ENCODE data around the gene FANCB.

Gene FANCB

DNA sequence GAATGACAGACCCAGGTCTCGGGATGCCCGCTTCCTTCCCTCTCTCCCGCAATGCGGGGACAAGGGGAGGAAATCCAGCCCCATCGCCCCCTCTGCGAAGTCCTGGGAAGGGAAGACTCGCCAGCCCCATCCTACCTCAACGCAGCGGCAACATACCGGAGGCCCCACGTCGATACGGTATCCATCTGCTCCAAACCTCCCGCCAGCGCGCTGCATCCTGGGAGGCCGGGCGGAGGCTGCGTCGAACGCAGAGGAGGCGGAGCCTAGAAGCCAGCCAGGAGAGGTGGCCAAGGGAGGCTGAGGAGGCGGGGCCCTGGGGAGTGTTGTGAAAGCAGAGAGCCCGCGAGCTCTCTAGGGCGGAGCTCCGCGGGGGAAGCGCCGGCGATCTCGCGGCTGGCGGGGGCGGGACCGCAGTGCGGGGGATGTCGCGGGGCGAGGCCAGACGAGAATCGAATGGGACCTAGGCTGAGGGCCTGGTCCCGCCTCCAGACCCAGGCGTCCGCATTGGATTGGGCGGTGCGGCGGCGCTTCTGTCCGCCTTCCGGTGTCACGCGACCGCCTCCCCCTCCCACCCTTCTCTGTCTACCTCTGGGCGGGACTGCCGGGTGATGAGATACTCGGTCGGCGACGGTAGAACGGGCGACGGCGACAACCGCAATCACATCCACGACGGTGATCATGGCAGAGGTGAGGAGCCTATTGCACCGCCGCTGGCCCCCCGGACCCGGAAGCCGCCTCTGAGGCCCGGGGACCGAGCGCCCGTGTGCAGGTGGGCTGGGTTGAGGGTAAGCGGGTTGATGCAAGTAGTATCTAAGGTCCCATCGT, at the start of gene FANCB, which contains the start of gene MOSPD2:
Gene FANCB, minus strand, starts transcription at position 219 of the 825 bp plus-strand sequence. CDS start 7,559 bp downstream, outside the sequence.
Gene MOSPD2, plus strand, starts transcription at position 571 of the 825 bp plus-strand sequence. Its CDS starts 108 bp downstream, at position 679.
- peak; percentile 90 for DNase-seq

DNA sequence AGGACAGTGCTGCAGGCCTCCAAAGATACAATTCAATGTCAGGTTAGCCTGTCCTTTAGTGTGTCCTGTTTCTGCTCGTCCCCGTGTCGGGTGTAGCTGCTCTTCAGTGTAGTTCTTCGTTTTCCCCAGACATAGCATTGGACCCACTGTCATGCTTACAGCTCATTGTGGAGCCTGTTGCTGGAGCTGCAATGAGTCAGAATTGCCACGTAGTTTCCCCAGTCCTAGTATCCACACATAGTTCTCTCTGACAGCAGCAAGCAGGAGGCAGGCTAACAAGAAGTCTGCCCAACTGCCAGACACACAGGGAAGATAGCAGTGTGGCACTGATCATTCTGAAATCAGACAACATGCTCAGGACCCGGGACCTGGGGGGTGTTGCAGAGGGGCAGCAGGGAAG, 49.6 kb upstream of the FANCB start:
- DNase-seq = no peak

GRCh38 chrX:14920196-14920595, 47.3 kb upstream of the FANCB start:
- DNase-seq = no peak

DNA sequence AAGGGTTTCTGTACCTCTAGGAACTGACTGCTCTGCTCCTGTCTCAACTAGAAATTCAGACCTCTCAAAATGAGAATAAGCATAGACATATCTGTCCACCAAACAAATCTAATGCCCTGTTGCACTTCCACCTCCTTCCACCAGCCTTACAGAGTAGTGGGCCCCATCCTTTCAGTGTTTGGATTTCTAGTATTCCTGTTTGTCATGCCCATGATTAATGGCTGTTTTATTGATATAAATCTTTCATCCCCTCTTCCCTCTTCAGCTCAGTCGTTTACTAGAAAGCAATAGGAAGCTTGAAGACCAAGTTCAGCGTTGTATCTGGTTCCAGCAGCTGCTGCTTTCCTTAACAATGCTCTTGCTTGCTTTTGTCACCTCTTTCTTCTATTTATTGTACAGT, 46.5 kb upstream of the FANCB start:
- no peak for DNase-seq

GRCh38 chrX:14916017-14916674, 43.3 kb upstream of the FANCB start:
- no peak for DNase-seq

DNA sequence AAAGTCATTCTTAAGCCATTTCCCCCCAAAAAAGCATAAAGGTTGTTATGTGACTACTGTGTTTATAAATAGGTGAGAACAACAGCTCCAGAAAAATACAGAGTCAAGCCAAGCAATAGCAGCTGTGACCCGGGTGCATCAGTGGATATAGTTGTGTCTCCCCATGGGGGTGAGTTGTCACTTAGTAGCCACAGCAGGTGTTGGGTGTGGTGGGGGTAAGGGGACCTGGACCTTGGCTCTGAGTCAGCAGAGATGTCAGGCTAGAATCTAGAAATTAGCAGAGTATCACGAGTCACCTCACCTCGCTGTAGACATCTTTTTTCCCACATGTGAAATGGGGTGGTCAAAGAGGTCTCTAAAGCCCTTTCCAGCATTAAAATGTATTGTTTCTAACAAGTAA, 42.7 kb upstream of the FANCB start:
- DNase-seq = peak; percentile 1

GRCh38 chrX:14913241-14913640, 40.4 kb upstream of the FANCB start:
- DNase-seq = no peak

DNA sequence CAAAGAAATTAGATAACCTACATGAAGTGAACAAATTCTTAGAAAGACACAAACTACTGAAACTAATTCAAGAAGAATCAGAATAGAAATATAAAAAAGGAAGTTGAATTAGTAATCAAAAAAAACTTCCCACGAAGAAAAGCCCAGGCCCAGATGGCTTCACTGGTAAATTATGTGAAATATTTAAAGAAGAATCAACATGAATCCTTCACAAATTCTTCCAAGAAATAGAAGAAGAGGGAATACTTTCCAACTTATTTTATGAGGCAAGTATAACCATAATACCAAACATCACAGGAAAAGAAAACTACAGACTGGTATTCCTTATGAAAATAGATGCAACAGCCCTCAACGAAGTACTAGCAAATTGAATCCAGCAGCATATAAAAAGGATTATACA, 31.0 kb upstream of the FANCB start:
- DNase-seq = no peak

GRCh38 chrX:14902537-14902936, 29.7 kb upstream of the FANCB start:
- no peak for DNase-seq

- no peak for DNase-seq
Measured at GRCh38 chrX:14899607-14900006, 26.7 kb upstream of the FANCB start.

DNA sequence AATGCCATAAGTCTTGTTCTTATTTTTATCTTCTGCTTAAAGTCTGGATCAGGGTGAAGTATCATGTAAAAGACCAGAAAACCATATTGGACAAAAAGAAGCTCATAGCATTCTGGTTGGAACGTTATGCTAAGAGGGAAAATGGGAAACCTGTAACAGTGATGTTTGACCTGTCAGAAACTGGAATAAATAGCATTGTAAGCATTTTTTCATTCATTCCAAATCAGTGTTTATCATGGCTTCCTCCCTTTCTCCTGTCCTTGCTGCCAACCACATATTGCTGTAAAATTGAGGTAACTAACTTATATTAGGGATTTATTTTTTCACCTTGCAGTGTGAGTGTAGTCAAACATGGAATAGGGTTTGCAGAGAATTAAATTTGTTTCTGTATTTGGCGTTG, 24.2 kb upstream of the FANCB start:
- DNase-seq = no peak

- DNase-seq = no peak
Measured at GRCh38 chrX:14896273-14896672, 23.4 kb upstream of the FANCB start.

- DNase-seq = no peak
Measured at GRCh38 chrX:14886252-14886651, 13.4 kb upstream of the FANCB start.

DNA sequence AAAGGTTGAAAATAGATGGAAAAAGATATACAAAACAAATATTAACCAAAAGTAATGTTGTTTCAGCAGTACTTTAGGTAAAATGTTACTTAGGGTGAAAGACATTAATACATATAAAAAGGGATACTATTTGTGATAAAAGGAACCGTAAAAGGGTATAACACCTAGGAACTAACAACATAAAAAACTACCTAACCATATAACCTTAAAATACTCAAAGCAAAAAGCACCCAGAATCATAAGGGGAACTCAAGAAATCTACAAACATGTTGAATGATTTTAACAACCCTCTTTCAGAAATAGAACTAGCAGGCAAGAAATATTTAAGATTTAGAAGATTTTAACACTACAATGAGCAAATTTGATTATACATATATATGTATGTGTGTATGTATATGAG, 11.8 kb upstream of the FANCB start:
- no peak for DNase-seq

GRCh38 chrX:14883826-14884225, 11.0 kb upstream of the FANCB start:
- no peak for DNase-seq

DNA sequence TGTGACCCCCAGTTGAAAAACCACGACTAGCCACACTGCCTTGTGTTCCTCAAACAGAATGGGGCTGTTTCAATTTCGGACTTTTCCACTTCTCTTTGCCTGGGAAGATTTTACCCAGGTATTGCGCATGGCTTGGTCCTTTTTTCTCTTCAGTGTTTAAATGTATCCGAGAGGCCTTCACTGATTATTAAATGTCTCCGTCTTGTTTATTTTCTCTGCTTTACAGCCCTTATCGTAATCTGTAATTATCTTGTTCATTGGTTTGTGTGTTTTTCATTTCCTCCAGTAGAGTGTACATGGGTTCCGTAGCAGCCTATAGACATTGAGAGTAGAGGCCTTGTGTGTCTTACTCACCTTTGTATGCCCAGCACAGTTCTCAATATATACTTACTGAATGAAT, 2.8 kb upstream of the FANCB start:
- no peak for DNase-seq

DNA sequence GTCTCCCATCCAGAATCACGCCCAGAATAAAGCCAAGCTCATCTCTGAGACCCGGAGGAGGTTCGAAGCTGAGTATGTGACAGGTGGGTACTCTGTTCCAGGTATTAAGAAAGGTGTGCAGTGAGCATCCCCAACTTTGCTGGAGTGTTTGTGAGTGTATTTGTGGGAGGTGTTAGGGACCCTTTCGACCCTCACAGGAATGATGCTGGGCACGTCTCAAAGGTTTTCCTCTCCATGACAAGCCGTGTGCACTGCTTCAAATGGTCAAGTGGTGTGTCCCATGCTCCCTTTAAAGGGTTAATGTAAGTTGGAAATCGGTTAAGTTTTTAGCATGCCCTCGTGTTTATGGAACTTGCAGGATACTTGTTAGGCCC, 794 bp upstream of the FANCB start:
- no peak for DNase-seq

- DNase-seq = no peak
Measured at GRCh38 chrX:14872355-14872754, 514 bp downstream of the FANCB start.

DNA sequence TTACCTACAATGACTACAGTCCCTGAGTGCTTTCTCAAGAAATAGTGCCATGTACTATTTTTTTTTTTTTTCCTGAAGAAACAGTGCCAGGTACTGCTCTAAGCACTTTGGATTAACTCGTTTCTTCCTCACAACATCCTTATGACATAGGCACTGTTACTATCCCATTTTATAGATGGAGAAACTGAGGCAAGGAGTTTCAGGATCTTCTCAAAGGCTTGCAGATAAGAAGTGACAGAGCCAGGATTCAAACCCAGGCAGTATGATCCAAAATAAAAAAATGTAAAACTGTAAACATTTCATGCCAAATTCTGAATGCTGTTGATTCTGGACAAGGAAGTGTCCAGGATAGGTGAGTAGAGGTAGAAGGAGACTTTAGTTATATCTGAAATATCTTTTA, 1.1 kb downstream of the FANCB start:
- DNase-seq = no peak

DNA sequence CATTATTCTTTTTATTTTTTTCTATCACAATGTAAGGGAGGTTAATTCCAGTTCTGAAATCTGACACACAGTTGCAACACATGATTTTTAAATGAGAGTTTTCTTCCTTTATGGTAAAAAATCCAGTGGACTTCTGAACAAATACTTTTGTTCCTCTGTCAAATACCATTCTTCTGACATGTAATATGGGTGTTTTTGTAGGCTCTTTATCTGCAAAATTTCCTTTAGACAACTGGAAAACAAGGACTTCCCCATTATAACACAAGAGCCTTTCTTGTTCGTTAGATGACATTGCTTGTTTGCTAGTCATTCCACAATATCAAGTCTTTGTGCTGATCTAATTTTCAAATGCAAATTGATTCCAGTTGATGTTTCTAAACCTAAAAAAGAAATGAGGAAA, 7.7 kb downstream of the FANCB start:
- DNase-seq = no peak

- DNase-seq = no peak
Measured at GRCh38 chrX:14864631-14865030, 8.2 kb downstream of the FANCB start.

DNA sequence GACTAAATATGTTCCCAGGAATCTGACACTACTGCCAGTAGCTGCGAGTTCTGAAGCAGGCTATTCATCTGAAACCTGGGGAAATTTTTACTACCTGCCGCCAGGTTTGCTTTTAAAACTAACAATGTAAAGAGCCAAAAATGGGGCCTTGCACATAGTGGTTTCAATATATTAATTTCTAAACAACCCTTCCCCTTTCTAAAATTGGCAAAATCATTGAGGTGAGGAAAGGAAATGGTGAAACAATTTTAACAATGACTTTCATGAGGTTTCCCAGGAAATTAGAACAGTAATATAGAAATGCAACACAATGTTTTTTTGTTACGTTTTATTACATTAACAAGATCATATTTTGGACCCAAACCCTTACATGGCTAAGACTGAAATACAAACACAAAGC, 21.3 kb downstream of the FANCB start:
- DNase-seq = no peak

DNA sequence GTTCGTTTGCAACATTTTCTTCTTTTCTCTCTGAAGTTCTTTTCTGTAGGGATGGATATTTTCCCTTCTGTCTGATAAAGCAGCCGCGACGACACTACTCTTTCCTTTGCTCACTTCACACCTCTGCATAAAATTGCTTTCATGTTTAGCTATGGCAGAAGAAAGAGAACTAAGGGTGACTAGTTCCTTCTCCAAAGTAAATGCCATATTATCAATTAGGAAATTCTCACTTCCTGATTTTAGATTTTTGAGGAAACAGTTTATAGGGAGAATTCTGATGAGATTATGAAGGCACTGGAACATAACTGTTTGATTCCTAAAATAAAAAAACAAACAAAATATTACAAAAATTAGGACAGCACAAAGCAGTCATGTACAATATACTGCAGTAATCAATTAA, 29.2 kb downstream of the FANCB start:
- no peak for DNase-seq

GRCh38 chrX:14837155-14837554, 35.7 kb downstream of the FANCB start:
- DNase-seq = no peak

DNA sequence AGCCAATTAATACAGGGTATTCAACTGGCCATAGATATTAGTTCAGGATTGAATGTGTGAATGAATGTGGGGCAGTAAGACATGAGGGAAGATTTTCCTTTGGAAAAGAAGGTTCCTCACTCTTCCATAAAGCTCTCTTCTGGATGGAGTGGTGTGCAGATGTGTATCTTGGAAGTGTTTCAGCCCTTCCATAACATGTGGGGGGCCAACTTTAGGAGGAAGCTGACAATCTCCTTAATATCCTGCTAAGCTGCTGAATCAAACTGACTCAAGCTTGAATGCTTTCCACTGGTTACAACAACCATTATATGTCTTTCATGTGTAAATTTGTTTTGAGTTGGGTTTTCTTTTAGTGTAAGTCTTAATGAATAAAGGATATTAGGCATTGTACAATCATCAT, 40.3 kb downstream of the FANCB start:
- no peak for DNase-seq

Measured in NK-92 treated with Interleukin-12 subunit alpha and Interleukin-12 subunit beta, amount 100 ng/mL, for 24 hours (cell line).